Neutrophil (primary cell): Measurements from ENCODE around the gene RAI14.

Source experiments
- H3K27ac ChIP-seq: fragments of 200-600 bp; sonication (generic); 2 replicates; pipeline ENCODE4 v1.5.1; 2016; ENCODE audit warnings: mild to moderate bottlenecking, moderate library complexity
- H3K27me3 ChIP-seq: fragments of 200-600 bp; sonication (generic); 2 replicates; pipeline ENCODE4 v1.6.0; 2016; ENCODE audit warnings: mild to moderate bottlenecking
- H3K36me3 ChIP-seq: fragments of 200-600 bp; sonication (generic); 2 replicates; pipeline ENCODE4 v1.5.1; 2017
- H3K4me1 ChIP-seq, 2 experiments: fragments of 200-600 bp in 1 of 2; sonication (generic) in 1 of 2; 1 replicate in 1 of 2; 2 replicates in 1 of 2; pipeline versions ENCODE4 v1.5.1 to v1.6.1; 2013 to 2016; ENCODE audit warnings: low read depth in 1 of 2, low read length in 1 of 2, mild to moderate bottlenecking in 1 of 2, moderate library complexity in 1 of 2; ENCODE audit not compliant: control insufficient read depth in 1 of 2, insufficient read depth in 1 of 2
- H3K4me3 ChIP-seq, 2 experiments: fragments of 200-600 bp in 1 of 2; sonication (generic) in 1 of 2; 1 replicate in 1 of 2; 2 replicates in 1 of 2; pipeline ENCODE4 v1.5.1; 2013 to 2016; ENCODE audit warnings: low read depth in 1 of 2, low read length in 1 of 2, mild to moderate bottlenecking in 1 of 2, moderate library complexity in 1 of 2
- H3K9me3 ChIP-seq: fragments of 200-600 bp; sonication (generic); 2 replicates; pipeline ENCODE4 v1.5.1; 2016
- CTCF ChIP-seq: fragments of 200-600 bp; sonication (generic); IDR thresholded peaks from 2 replicates; pipeline ENCODE4 v1.5.1; 2016; ENCODE audit warnings: antibody characterized with exemption

RAI14 gene

GRCh38 chr5:34685485-34686165 lies 29.5 kb downstream of the RAI14 start:
- TF ChIP-seq CTCF: no peak
- H3K4me1 ChIP-seq: no peaks in the 10 kb centered on the region
- H3K27me3 ChIP-seq: no peaks in the 10 kb centered on the region
- H3K36me3 ChIP-seq: no peaks in the 10 kb centered on the region
- no peaks in the 10 kb centered on the region for H3K9me3 ChIP-seq
- H3K27ac ChIP-seq: no peak overlapping the region
- H3K4me3 ChIP-seq: no peak overlapping the region

DNA sequence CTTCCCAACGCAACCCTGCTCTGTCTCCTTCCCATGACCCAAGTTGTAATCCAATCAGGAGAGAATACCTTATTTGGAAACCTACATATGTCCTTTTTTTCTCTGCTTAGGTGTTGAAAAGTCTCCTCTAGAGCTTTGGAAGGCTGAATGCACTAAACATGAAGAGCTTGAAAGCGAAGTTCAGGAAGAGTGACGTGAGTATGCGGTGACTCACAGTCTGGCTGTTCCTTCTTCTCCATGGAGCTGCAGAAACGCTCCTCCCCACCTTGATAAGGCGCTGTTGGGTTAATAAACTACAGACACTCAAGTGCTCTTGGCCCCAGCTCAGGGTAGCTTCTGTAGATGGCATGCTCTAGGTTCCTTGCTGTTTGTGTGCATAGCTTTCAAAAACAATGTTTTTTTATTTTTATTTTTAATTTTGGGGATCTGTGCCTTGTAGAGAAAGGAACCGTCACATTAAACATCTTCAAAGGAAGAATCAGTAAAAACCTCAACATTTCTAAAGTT lies 30.7 kb downstream of the RAI14 start:
- Histone ChIP-seq H3K36me3 (no peaks in the 10 kb centered on the region), H3K4me1 (no peaks in the 10 kb centered on the region), H3K9me3 (no peaks in the 10 kb centered on the region), H3K27me3 (no peaks in the 10 kb centered on the region), H3K4me3 (no peak overlapping the region), H3K27ac (no peak overlapping the region)
- TF ChIP-seq CTCF: no peak

- H3K27me3 ChIP-seq: no peaks in the 10 kb centered on the region
- H3K4me1 ChIP-seq: no peaks in the 10 kb centered on the region
- H3K9me3 ChIP-seq: no peaks in the 10 kb centered on the region
- no peak overlapping the region for H3K4me3 ChIP-seq
- no peak overlapping the region for H3K27ac ChIP-seq
- H3K36me3 ChIP-seq: no peaks in the 10 kb centered on the region
- no peak for TF ChIP-seq CTCF
These were observed 31.3 kb downstream of the RAI14 start for GRCh38 chr5:34687269-34688011.

DNA sequence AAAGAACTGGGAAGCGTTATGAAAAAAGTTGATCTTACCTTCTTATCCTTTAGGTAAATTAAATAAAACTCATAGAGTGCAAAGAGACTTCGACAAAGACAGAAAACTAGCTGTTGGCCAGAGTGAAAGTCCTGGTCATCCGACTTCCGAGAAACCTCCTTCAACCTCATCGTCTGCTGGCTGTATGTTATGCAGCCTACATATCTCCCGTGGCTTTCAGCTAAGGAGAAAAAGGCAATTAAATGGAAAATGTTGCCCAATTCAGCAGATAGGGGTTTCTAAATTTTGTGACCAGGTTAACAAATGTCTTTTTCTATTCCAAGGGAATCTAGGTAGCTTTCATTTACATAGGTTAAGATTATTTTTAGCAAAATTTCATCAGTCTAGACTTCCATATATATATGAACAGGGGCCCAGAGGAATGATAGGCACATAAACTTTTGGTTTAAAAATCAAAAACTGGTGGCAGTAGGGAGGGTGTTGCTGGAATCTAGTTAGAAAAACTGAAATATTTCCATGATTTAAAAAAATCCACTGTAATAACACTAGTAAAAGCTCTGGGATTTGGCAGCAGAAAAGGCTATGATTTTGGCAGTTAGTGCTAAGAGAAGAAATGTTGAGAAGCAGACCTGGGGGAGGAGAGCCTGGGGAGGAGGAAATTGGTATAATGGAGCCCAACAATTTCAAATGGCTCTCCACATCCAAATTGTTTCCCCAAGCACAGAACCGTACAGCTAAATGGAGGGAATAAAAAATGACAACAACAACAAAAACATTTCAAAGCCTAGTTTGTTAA lies 32.1 kb downstream of the RAI14 start:
- H3K27me3 ChIP-seq: no peaks in the 10 kb centered on the region
- H3K4me1 ChIP-seq: no peaks in the 10 kb centered on the region
- H3K27ac ChIP-seq: no peak overlapping the region
- no peaks in the 10 kb centered on the region for H3K36me3 ChIP-seq
- no peak overlapping the region for H3K4me3 ChIP-seq
- no peak for TF ChIP-seq CTCF
- H3K9me3 ChIP-seq: no peaks in the 10 kb centered on the region

GRCh38 chr5:34690301-34690700 lies 34.2 kb downstream of the RAI14 start:
- Histone ChIP-seq H3K4me3 (no peak overlapping the region), H3K27ac (no peak overlapping the region), H3K27me3 (no peaks in the 10 kb centered on the region), H3K9me3 (no peaks in the 10 kb centered on the region), H3K4me1 (no peaks in the 10 kb centered on the region), H3K36me3 (no peaks in the 10 kb centered on the region)
- no peak for TF ChIP-seq CTCF
